Brain microvascular endothelial cell (primary cell): ENCODE measurements around the gene C1GALT1.
A peak's percentile ranks its signal among the peaks of the same experiment; 100 is the strongest.

Experiments
- DNase-seq: peaks from one replicate; pipeline ENCODE4 v3.0.0-alpha.2; 2020
- H3K27ac ChIP-seq: fragments of 250-450 bp; sonication (Bioruptor Pico); 2 replicates; pipeline ENCODE4 v1.5.1; 2020; ENCODE audit warnings: mild to moderate bottlenecking, moderate library complexity
- H3K27me3 ChIP-seq: fragments of 250-450 bp; sonication (Bioruptor Pico); replicated peaks from 2 replicates; pipeline ENCODE4 v1.5.1; 2020; ENCODE audit warnings: mild to moderate bottlenecking
- H3K36me3 ChIP-seq: fragments of 250-450 bp; sonication (Bioruptor Pico); replicated peaks from 2 replicates; pipeline ENCODE4 v1.5.1; 2020; ENCODE audit warnings: mild to moderate bottlenecking
- H3K4me3 ChIP-seq: 2 replicates; pipeline ENCODE4 v1.5.1; 2011; ENCODE audit warnings: low read depth, mild to moderate bottlenecking, control low read depth, low read length, moderate library complexity
- in situ Hi-C: cut with HindIII; loops from 2 replicates; pipeline ENCODE4 v1.10.0; 2017; ENCODE audit warnings: low sequenced_read_pairs, low pct_ligation_motif_present
- TF ChIP-seq, protein P1 (sequence below): IDR thresholded peaks from 2 replicates; pipeline ENCODE4 v1.5.1; 2011; ENCODE audit warnings: low read depth, mild to moderate bottlenecking, moderate library complexity, low read length, control low read depth, inconsistent platforms; ENCODE audit errors: missing control alignments

The C1GALT1 gene

GRCh38 chr7:7212612-7213011, 30.3 kb downstream of the C1GALT1 start:
- in situ Hi-C loops: no loop called here
- Histone ChIP-seq H3K27me3 (no peaks in the 10 kb centered on the region), H3K4me3 (no peak overlapping the region), H3K27ac (no peak overlapping the region), H3K36me3 (no peaks in the 10 kb centered on the region)
- DNase-seq: peak; percentile 8
- TF ChIP-seq, protein P1, sequence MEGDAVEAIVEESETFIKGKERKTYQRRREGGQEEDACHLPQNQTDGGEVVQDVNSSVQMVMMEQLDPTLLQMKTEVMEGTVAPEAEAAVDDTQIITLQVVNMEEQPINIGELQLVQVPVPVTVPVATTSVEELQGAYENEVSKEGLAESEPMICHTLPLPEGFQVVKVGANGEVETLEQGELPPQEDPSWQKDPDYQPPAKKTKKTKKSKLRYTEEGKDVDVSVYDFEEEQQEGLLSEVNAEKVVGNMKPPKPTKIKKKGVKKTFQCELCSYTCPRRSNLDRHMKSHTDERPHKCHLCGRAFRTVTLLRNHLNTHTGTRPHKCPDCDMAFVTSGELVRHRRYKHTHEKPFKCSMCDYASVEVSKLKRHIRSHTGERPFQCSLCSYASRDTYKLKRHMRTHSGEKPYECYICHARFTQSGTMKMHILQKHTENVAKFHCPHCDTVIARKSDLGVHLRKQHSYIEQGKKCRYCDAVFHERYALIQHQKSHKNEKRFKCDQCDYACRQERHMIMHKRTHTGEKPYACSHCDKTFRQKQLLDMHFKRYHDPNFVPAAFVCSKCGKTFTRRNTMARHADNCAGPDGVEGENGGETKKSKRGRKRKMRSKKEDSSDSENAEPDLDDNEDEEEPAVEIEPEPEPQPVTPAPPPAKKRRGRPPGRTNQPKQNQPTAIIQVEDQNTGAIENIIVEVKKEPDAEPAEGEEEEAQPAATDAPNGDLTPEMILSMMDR: no peak

DNA sequence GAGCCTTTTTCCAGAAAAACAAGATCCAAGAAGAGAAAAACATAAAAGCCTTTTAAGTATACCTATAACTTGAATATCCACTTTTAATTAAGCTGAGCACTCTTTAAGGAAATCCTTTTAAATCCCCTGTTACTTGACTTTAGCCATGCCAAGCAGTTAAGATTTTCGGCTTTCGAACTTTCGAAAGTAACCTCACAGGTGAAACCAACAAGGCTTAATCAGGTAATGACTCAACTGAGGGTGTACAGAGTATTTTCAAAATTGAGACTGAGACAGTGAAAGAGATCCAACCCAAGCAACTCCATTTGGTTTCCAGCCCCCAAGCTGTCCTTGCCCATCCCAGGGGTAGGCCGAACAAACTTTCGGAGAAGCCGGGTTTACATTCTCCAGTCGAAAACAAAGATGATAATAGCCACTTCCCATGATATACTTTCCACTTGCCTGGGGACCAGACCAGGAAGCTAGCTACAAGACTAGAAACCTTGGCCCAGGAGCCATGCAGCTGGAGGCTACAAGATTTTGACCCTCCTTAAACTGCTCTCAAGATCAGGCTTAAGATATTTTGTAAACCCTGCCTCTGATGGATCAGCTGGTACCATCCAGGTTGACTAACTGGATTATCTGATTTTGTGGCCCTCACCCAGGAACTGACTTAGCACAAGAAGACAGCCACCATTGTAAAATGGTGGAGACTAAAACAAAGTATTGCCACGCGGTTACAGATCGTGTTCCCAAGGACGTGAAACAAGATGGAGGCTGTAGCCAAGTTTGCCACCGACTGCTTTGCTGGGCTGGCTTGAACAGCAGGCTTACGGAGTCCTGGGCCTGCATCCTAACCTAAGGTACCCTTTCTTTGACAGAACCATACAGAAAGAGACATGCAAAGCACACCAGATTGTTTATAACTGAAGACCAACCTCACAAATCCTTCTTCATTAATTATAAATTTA, 32.3 kb downstream of the C1GALT1 start:
- TF ChIP-seq, protein P1: no peak
- no peaks in the 10 kb centered on the region for H3K27me3 ChIP-seq
- no peaks in the 10 kb centered on the region for H3K36me3 ChIP-seq
- no peak overlapping the region for H3K4me3 ChIP-seq
- H3K27ac ChIP-seq: no peak overlapping the region
- in situ Hi-C loops: no loop called here
- no peak for DNase-seq

DNA sequence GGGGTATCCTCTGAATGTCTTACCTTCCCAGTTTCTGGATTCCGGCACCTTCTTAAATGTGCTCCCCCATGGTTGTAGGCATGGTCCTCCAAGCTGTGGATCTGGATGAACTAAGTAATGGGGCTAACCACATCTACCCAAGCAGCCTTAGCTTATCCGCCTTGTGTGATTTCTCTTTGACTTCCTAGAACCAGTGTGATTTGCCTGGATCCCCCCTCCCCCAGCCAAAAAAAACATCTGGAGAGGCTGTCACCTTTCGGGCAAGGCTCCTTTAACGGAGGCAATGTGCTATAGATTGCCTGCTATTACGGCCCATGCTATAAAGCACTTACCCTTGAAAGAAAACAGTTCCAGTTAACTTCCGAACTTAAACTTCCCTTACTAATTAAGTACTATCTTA, 33.9 kb downstream of the C1GALT1 start:
- TF ChIP-seq, protein P1: no peak
- no peak for DNase-seq
- no peak overlapping the region for H3K27ac ChIP-seq
- in situ Hi-C loops: no loop called here
- H3K4me3 ChIP-seq: no peak overlapping the region
- H3K27me3 ChIP-seq: no peaks in the 10 kb centered on the region
- no peaks in the 10 kb centered on the region for H3K36me3 ChIP-seq

DNA sequence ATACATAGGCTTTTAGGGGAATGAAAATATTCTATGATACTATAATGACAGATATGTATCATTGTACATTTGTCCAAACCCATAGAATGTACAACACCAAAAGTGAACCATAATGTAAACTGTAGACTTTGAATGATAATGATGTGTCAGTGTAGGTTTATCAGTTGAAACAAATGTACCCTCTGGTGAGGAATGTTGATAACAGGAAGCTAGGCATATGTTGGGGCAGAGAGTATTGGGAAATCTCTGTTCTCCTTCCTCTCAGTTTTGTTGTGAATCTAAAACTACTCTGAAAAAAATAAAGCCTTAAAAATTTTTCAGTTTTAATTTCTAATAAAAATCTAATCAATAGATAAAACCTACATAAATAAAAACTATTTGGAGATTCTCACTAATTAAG, 36.9 kb downstream of the C1GALT1 start:
- Histone ChIP-seq H3K36me3 (no peaks in the 10 kb centered on the region), H3K4me3 (no peak overlapping the region), H3K27ac (no peak overlapping the region), H3K27me3 (no peaks in the 10 kb centered on the region)
- in situ Hi-C loops: no loop called here
- DNase-seq: no peak
- TF ChIP-seq, protein P1: no peak

- H3K4me3 ChIP-seq: no peak overlapping the region
- no peak overlapping the region for H3K27ac ChIP-seq
- no peak for DNase-seq
- in situ Hi-C loops: no loop called here
- no peaks in the 10 kb centered on the region for H3K27me3 ChIP-seq
- TF ChIP-seq, protein P1: no peak
- no peaks in the 10 kb centered on the region for H3K36me3 ChIP-seq
Measured at GRCh38 chr7:7220821-7221220, 38.5 kb downstream of the C1GALT1 start.

- H3K27ac ChIP-seq: peak overlapping the region; percentile 13
- H3K36me3 ChIP-seq: no peaks in the 10 kb centered on the region
- in situ Hi-C loops: no loop called here
- TF ChIP-seq, protein P1: no peak
- no peaks in the 10 kb centered on the region for H3K27me3 ChIP-seq
- DNase-seq: peak; percentile 50
- no peak overlapping the region for H3K4me3 ChIP-seq
Measured at GRCh38 chr7:7221599-7222038, 39.3 kb downstream of the C1GALT1 start.
